HG03521 (cell line): ENCODE results near the gene OR56B4.
"Not testable (repeated sequence)": the region's sequence is repeated elsewhere in the genome, so short reads cannot be mapped to it uniquely, and the experiment has no call there.

Experiments used
- ATAC-seq: cut with Tn5 transposase; IDR thresholded peaks from one replicate; pipeline ENCODE4 v1.9.1; 2021; ENCODE audit warnings: mild to moderate bottlenecking, moderate library complexity; ENCODE audit not compliant: unreplicated experiment

The OR56B4 gene

GRCh38 chr11:6143737-6144136 is 36.3 kb downstream of the OR56B4 start:
- not testable (repeated sequence) for ATAC-seq

GRCh38 chr11:6151117-6151516 is 43.6 kb downstream of the OR56B4 start:
- no peak for ATAC-seq

DNA sequence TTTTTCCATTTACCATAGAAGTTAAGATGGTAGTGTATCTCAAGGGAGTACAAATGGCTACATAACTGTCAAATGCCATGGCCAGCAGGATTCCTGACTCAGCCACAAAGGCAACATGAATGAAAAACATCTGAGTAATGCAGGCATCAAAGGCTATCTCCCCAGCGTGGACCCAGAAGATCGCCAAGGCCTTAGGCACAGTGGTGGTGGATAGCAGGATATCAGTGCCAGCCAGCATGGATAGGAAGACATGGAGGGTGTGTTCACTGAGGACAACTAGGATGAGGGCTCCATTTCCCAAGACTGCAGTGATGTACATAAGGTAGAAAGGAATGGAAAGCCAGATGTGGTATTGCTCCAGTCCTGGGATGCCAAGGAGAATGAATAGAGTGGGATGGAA is 44.6 kb downstream of the OR56B4 start:
- ATAC-seq, result no peak

- no peak for ATAC-seq
These were observed 49.3 kb downstream of the OR56B4 start for GRCh38 chr11:6156628-6157359.
